ENCODE data around the gene DOCK2.
A peak's percentile ranks its signal among the peaks of the same experiment; 100 is the strongest.

Gene DOCK2

DNA sequence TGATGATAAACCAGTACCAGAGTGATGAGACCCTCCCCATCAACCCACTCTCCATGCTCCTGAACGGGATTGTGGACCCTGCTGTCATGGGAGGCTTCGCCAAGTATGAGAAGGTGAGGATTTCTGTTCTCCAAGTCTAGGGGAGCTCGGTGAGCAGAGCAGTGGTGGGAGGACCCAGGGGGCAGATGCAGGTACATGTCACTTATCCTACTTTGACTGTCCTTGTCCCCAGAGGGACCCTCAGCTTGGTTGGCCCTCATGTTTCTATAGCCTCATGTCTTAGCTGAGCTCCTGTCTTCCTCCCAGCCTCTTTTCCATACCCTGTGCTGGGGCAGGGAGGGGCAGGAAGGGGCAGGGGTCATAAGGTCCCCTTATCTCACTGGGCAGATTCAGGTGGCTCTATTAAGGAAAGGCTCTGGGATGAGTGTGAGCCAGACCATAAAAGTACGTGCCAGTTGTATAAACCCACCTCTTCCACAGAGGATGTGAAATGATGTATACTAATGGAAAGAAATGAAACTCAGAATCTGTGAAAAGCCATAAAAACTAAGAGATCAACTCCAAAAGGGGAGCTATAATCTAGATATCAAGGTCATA is 430.6 kb downstream of the DOCK2 start:
- Histone ChIP-seq H3K27ac (ENCODE audit: low read length) (no peak overlapping the region), H4K20me1 (ENCODE audit: insufficient read depth, low read length) (no peaks in the 10 kb centered on the region), H3K9me3 (replicated peaks; ENCODE audit: insufficient read depth, low read length) (no peaks in the 10 kb centered on the region), H3K27me3 (replicated peaks; ENCODE audit: insufficient read depth, low read length) (no peaks in the 10 kb centered on the region), H3F3A (ENCODE audit: insufficient read depth, low read length) (no peaks in the 10 kb centered on the region), H3K9me2 (replicated peaks; ENCODE audit: insufficient read depth, low read length) (no peaks in the 10 kb centered on the region), H3K36me3 (replicated peaks; ENCODE audit: insufficient read depth, low read length) (no peaks in the 10 kb centered on the region), H3K4me3 (ENCODE audit: low read length) (no peak overlapping the region), H3K4me2 (ENCODE audit: low read depth, low read length) (no peak overlapping the region), H3K4me1 (ENCODE audit: low read length) (no peaks in the 10 kb centered on the region), H2AFZ (ENCODE audit: low read length) (no peak overlapping the region), H3K9ac (ENCODE audit: low read length) (no peak overlapping the region), H3K79me2 (ENCODE audit: low read length) (no peaks in the 10 kb centered on the region)
- TF ChIP-seq EZH2phosphoT487 (IDR thresholded peaks at IDR 0.05; ENCODE audit: low read length) (no peak), EZH2 (optimal IDR thresholded peaks at IDR 0.05; ENCODE audit: low read depth, low read length) (no peak)
- TF ChIP-seq, protein P1, sequence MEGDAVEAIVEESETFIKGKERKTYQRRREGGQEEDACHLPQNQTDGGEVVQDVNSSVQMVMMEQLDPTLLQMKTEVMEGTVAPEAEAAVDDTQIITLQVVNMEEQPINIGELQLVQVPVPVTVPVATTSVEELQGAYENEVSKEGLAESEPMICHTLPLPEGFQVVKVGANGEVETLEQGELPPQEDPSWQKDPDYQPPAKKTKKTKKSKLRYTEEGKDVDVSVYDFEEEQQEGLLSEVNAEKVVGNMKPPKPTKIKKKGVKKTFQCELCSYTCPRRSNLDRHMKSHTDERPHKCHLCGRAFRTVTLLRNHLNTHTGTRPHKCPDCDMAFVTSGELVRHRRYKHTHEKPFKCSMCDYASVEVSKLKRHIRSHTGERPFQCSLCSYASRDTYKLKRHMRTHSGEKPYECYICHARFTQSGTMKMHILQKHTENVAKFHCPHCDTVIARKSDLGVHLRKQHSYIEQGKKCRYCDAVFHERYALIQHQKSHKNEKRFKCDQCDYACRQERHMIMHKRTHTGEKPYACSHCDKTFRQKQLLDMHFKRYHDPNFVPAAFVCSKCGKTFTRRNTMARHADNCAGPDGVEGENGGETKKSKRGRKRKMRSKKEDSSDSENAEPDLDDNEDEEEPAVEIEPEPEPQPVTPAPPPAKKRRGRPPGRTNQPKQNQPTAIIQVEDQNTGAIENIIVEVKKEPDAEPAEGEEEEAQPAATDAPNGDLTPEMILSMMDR (IDR thresholded peaks at IDR 0.05; ENCODE audit: low read length), result no peak
- no peak for DNase-seq

GRCh38 chr5:170069512-170069911 is 432.4 kb downstream of the DOCK2 start:
- no peak overlapping the region for H3K9ac ChIP-seq (ENCODE audit: low read length)
- H3K9me3 ChIP-seq (replicated peaks; ENCODE audit: insufficient read depth, low read length), result no peaks in the 10 kb centered on the region
- no peaks in the 10 kb centered on the region for H3K27me3 ChIP-seq (replicated peaks; ENCODE audit: insufficient read depth, low read length)
- no peak overlapping the region for H3K27ac ChIP-seq (ENCODE audit: low read length)
- H3F3A ChIP-seq (ENCODE audit: insufficient read depth, low read length), result no peaks in the 10 kb centered on the region
- H2AFZ ChIP-seq (ENCODE audit: low read length), result no peak overlapping the region
- no peaks in the 10 kb centered on the region for H4K20me1 ChIP-seq (ENCODE audit: insufficient read depth, low read length)
- no peaks in the 10 kb centered on the region for H3K79me2 ChIP-seq (ENCODE audit: low read length)
- no peaks in the 10 kb centered on the region for H3K36me3 ChIP-seq (replicated peaks; ENCODE audit: insufficient read depth, low read length)
- H3K9me2 ChIP-seq (replicated peaks; ENCODE audit: insufficient read depth, low read length), result no peaks in the 10 kb centered on the region
- H3K4me2 ChIP-seq (ENCODE audit: low read depth, low read length), result no peak overlapping the region
- H3K4me1 ChIP-seq (ENCODE audit: low read length), result no peaks in the 10 kb centered on the region
- TF ChIP-seq EZH2phosphoT487 (IDR thresholded peaks at IDR 0.05; ENCODE audit: low read length) (no peak), EZH2 (optimal IDR thresholded peaks at IDR 0.05; ENCODE audit: low read depth, low read length) (no peak)
- TF ChIP-seq, protein P1 (IDR thresholded peaks at IDR 0.05; ENCODE audit: low read length), result no peak
- no peak overlapping the region for H3K4me3 ChIP-seq (ENCODE audit: low read length)
- no peak for DNase-seq

DNA sequence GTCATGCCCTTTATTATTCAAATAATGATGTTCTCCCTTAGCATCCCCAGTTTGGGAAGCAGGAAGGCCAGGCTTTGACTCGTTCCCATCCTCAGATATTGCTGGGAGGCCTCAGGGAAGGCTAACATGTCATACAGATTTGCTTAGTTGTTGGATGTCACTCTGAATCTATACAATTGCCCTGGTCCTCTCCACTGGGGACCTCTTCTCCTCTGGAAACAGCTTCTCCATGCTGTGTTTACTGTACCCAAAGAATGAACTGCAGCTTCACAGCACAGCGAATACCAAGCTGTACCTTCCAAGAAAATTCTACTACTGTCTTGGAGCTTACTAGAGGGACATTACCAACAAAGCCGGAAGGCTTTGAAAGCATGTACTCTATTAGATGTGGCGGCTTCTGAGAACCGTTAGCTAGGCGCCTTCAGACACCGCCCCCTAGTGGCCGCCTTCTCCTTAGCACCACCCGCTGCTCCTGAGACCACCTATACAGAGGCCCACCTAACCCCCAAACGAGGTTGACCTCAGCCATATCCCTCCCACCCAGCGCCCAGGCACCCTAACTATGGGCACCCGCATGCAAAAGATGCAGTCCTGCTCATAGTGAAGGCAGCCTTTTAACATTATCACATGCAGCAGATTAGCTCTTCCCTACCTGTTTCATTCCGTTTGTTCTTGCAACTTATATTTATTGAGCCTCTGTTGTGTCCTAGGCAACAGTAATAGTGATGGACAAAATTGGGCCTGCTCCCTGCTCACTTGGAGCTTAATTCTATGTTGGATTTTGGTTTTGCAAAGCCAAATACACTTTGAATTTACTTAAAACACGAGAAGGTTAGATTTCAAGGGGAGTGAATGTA is 433.7 kb downstream of the DOCK2 start:
- DNase-seq, result no peak
- no peak for TF ChIP-seq EZH2phosphoT487 (IDR thresholded peaks at IDR 0.05; ENCODE audit: low read length)
- TF ChIP-seq, protein P1 (IDR thresholded peaks at IDR 0.05; ENCODE audit: low read length), result peak; percentile 53
- Histone ChIP-seq H3K27ac (ENCODE audit: low read length) (no peak overlapping the region), H3F3A (ENCODE audit: insufficient read depth, low read length) (no peaks in the 10 kb centered on the region), H3K9ac (ENCODE audit: low read length) (no peak overlapping the region), H3K9me2 (replicated peaks; ENCODE audit: insufficient read depth, low read length) (no peaks in the 10 kb centered on the region), H4K20me1 (ENCODE audit: insufficient read depth, low read length) (no peaks in the 10 kb centered on the region), H3K4me2 (ENCODE audit: low read depth, low read length) (no peak overlapping the region), H3K36me3 (replicated peaks; ENCODE audit: insufficient read depth, low read length) (no peaks in the 10 kb centered on the region), H2AFZ (ENCODE audit: low read length) (no peak overlapping the region), H3K27me3 (replicated peaks; ENCODE audit: insufficient read depth, low read length) (no peaks in the 10 kb centered on the region), H3K79me2 (ENCODE audit: low read length) (no peaks in the 10 kb centered on the region), H3K9me3 (replicated peaks; ENCODE audit: insufficient read depth, low read length) (no peaks in the 10 kb centered on the region), H3K4me1 (ENCODE audit: low read length) (no peaks in the 10 kb centered on the region), H3K4me3 (ENCODE audit: low read length) (no peak overlapping the region)

Measured in MM.1S (cell line).